ENCODE measurements around the gene JAK1. TPM values are rescaled to one million over a fixed set of nuclear protein-coding genes. Genes with fewer than 3 reads are reported as not detected.

JAK1 gene
- total and polyA plus RNA-seq, 9 of the 15 experiments (the other 6 are each of a cell fraction or from before 2014, with no cell fraction given) = 9.7 to 44.1 (median 42.5) TPM

DNA sequence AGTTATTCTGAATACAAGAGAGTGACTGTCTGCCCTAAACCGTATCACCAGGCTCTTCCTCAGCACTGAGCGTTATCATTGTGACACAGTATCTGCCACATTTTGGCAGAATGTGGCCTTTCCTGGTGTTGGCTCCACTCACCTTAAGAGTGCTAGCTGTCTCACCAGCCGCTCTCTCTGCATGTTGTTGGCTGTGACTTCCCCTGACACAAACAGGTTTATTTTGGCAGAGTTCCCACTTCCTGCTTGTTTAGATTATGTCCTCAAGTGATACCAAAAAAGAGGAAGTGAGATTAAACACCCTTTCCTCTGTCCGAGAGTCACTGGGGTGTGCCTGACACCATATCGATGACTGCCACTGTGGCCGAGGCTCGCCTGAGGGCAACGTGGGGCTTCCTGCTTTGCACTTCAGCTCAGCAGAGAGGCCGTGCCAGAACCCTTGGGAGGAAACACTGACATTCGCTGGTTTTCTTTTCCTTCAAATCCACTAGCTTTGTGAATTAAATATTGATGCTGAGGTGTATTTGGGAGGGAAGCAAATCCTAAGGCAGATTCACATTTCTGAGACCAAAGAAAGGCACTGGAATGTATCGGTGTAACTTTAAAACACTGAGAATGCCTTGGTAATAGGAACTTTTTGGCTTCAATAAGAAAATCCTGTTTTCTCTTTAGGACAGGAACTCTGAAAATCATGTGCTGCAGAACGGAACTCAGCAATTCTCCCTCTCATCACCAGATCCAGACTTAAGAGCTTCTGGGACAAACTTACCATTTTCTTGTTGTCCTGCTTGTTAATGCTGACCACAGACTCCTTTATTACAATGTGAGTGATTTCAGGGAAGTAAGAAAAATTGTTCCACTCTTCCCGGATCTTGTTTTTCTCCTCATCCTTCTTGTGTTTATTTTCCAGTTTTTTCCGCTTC lies 102.1 kb downstream of the JAK1 start (continued):
- TF ChIP-seq, protein P1, sequence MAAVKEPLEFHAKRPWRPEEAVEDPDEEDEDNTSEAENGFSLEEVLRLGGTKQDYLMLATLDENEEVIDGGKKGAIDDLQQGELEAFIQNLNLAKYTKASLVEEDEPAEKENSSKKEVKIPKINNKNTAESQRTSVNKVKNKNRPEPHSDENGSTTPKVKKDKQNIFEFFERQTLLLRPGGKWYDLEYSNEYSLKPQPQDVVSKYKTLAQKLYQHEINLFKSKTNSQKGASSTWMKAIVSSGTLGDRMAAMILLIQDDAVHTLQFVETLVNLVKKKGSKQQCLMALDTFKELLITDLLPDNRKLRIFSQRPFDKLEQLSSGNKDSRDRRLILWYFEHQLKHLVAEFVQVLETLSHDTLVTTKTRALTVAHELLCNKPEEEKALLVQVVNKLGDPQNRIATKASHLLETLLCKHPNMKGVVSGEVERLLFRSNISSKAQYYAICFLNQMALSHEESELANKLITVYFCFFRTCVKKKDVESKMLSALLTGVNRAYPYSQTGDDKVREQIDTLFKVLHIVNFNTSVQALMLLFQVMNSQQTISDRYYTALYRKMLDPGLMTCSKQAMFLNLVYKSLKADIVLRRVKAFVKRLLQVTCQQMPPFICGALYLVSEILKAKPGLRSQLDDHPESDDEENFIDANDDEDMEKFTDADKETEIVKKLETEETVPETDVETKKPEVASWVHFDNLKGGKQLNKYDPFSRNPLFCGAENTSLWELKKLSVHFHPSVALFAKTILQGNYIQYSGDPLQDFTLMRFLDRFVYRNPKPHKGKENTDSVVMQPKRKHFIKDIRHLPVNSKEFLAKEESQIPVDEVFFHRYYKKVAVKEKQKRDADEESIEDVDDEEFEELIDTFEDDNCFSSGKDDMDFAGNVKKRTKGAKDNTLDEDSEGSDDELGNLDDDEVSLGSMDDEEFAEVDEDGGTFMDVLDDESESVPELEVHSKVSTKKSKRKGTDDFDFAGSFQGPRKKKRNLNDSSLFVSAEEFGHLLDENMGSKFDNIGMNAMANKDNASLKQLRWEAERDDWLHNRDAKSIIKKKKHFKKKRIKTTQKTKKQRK (IDR thresholded peaks at IDR 0.05; ENCODE audit: borderline replicate concordance, low read depth, low read length) = no peak
- TF ChIP-seq ZNF316 (IDR thresholded peaks at IDR 0.05) (no peak), ZNF23 (CRISPR knock-in tag; IDR thresholded peaks at IDR 0.05) (no peak), BRF1 (IDR thresholded peaks at IDR 0.05; ENCODE audit: borderline replicate concordance, extremely low read depth, insufficient read length) (no peak), U2AF2 (optimal IDR thresholded peaks at IDR 0.05; ENCODE audit: low read depth, low read length) (no peak), SRSF9 (IDR thresholded peaks at IDR 0.05; ENCODE audit: borderline replicate concordance, low read depth, low read length) (no peak), MXI1 (IDR thresholded peaks at IDR 0.05; ENCODE audit: low read depth, low read length) (no peak), JUN (IDR thresholded peaks at IDR 0.05; ENCODE audit: borderline replicate concordance, low read depth, low read length) (peak; percentile 57; the same call in 1 of the 2 replicates), JUN (CRISPR knock-in tag; IDR thresholded peaks at IDR 0.05; ENCODE audit: borderline replicate concordance) (no peak), PYGO2 (tag; IDR thresholded peaks at IDR 0.05) (0 out of 2 replicates have a peak, but pooled peaks have one; percentile 54), ZBTB17 (CRISPR knock-in tag; IDR thresholded peaks at IDR 0.05) (0 out of 2 replicates have a peak, but pooled peaks have one; percentile 60), KLF16 (IDR thresholded peaks at IDR 0.05) (peak; percentile 92), NR3C1 (CRISPR knock-in tag; IDR thresholded peaks at IDR 0.05) (no peak)
- TF ChIP-seq, protein P2, sequence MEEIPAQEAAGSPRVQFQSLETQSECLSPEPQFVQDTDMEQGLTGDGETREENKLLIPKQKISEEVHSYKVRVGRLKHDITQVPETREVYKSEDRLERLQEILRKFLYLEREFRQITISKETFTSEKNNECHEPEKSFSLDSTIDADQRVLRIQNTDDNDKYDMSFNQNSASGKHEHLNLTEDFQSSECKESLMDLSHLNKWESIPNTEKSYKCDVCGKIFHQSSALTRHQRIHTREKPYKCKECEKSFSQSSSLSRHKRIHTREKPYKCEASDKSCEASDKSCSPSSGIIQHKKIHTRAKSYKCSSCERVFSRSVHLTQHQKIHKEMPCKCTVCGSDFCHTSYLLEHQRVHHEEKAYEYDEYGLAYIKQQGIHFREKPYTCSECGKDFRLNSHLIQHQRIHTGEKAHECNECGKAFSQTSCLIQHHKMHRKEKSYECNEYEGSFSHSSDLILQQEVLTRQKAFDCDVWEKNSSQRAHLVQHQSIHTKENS (CRISPR knock-in tag; IDR thresholded peaks at IDR 0.05) = no peak
- TF ChIP-seq, protein P3, sequence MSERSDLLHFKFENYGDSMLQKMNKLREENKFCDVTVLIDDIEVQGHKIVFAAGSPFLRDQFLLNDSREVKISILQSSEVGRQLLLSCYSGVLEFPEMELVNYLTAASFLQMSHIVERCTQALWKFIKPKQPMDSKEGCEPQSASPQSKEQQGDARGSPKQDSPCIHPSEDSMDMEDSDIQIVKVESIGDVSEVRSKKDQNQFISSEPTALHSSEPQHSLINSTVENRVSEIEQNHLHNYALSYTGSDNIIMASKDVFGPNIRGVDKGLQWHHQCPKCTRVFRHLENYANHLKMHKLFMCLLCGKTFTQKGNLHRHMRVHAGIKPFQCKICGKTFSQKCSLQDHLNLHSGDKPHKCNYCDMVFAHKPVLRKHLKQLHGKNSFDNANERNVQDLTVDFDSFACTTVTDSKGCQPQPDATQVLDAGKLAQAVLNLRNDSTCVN (CRISPR knock-in tag; IDR thresholded peaks at IDR 0.05) = no peak
- TF ChIP-seq, protein P4, sequence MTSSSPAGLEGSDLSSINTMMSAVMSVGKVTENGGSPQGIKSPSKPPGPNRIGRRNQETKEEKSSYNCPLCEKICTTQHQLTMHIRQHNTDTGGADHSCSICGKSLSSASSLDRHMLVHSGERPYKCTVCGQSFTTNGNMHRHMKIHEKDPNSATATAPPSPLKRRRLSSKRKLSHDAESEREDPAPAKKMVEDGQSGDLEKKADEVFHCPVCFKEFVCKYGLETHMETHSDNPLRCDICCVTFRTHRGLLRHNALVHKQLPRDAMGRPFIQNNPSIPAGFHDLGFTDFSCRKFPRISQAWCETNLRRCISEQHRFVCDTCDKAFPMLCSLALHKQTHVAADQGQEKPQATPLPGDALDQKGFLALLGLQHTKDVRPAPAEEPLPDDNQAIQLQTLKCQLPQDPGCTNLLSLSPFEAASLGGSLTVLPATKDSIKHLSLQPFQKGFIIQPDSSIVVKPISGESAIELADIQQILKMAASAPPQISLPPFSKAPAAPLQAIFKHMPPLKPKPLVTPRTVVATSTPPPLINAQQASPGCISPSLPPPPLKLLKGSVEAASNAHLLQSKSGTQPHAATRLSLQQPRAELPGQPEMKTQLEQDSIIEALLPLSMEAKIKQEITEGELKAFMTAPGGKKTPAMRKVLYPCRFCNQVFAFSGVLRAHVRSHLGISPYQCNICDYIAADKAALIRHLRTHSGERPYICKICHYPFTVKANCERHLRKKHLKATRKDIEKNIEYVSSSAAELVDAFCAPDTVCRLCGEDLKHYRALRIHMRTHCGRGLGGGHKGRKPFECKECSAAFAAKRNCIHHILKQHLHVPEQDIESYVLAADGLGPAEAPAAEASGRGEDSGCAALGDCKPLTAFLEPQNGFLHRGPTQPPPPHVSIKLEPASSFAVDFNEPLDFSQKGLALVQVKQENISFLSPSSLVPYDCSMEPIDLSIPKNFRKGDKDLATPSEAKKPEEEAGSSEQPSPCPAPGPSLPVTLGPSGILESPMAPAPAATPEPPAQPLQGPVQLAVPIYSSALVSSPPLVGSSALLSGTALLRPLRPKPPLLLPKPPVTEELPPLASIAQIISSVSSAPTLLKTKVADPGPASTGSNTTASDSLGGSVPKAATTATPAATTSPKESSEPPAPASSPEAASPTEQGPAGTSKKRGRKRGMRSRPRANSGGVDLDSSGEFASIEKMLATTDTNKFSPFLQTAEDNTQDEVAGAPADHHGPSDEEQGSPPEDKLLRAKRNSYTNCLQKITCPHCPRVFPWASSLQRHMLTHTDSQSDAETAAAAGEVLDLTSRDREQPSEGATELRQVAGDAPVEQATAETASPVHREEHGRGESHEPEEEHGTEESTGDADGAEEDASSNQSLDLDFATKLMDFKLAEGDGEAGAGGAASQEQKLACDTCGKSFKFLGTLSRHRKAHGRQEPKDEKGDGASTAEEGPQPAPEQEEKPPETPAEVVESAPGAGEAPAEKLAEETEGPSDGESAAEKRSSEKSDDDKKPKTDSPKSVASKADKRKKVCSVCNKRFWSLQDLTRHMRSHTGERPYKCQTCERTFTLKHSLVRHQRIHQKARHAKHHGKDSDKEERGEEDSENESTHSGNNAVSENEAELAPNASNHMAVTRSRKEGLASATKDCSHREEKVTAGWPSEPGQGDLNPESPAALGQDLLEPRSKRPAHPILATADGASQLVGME (CRISPR knock-in tag; IDR thresholded peaks at IDR 0.05) = no peak

Data from K562 (cell line).